Lower leg skin (tissue), 4 donors: Measurements from ENCODE around the gene TRPM2. TPM values are rescaled to one million over a fixed set of nuclear protein-coding genes. Genes with fewer than 3 reads are reported as not detected.

Experiments used
- DNase-seq, 2 donors: peaks; one replicate each; pipeline ENCODE4 v3.0.0-alpha.2; 2019; ENCODE audit warnings: low spot score in 2 of 2
- H3K4me3 ChIP-seq: fragments of 200-600 bp; sonication (generic); 2 replicates; pipeline ENCODE4 v1.5.1; 2017; ENCODE audit warnings: mild to moderate bottlenecking, low read depth; ENCODE audit not compliant: poor library complexity, severe bottlenecking
- CTCF ChIP-seq, 3 donors: fragments of 450-650 bp; IDR thresholded peaks; one replicate each; pipeline ENCODE4 v1.5.1; 2016; ENCODE audit warnings: antibody characterized with exemption in 3 of 3, mild to moderate bottlenecking in 3 of 3, moderate library complexity in 2 of 3
- POLR2A ChIP-seq, 2 donors: fragments of 450-650 bp; IDR thresholded peaks; one replicate each; pipeline ENCODE4 v1.6.1; 2016 to 2017; ENCODE audit warnings: antibody characterized with exemption in 2 of 2, mild to moderate bottlenecking in 1 of 2, moderate library complexity in 1 of 2
- WGBS, 2 donors: methylation state at CpG; one replicate each; pipeline ENCODE4 v1.1.5; 2018; 5-methylcytosine and 5-hydroxymethylcytosine counted together
- intact Hi-C: fragments of 100-400 bp; cut with DNase I; formaldehyde crosslinking; loops from one replicate; pipeline ENCODE4 v1.15.0; 2023; ENCODE audit warnings: low total_unique reads
- total RNA-seq, 4 donors: library from RNA; depleted of rRNA; stranded (reverse); fragments of >200 nt; gene quantifications; one replicate each; pipeline ENCODE4 v1.1.0, GENCODE V29; 2016

Gene TRPM2
- total RNA-seq, 4 donors from 2014 or later = 1.9 to 9.4 (median 2.2) TPM

GRCh38 chr21:44327603-44327974 is 25.8 kb upstream of the TRPM2 start:
- 87 to 88% methylated on average over 11 of the region's 11 CpGs for WGBS, 2 donors
- H3K4me3 ChIP-seq = no peak overlapping the region
- intact Hi-C loops = no loop called here
- DNase-seq = no peak
- TF ChIP-seq POLR2A (IDR thresholded peaks at IDR 0.05) (no peak), CTCF (IDR thresholded peaks at IDR 0.05) (no peak)

- intact Hi-C loops = no loop called here
- DNase-seq = no peak
Measured at GRCh38 chr21:44328242-44328895, 25.1 kb upstream of the TRPM2 start.

GRCh38 chr21:44329086-44329889 is 24.1 kb upstream of the TRPM2 start:
- intact Hi-C loops = no loop called here
- no peak for TF ChIP-seq POLR2A (IDR thresholded peaks at IDR 0.05)
- TF ChIP-seq CTCF (IDR thresholded peaks at IDR 0.05) = no peak
- DNase-seq = no peak
- H3K4me3 ChIP-seq = no peak overlapping the region
- WGBS, 2 donors = 58 to 65% methylated on average over 26 of the region's 26 CpGs

More at GRCh38 chr21:44328242-44328895, 25.1 kb upstream of the TRPM2 start:
- WGBS, 2 donors = 77 to 86% methylated on average over 21 to 24 of the region's 25 CpGs
- H3K4me3 ChIP-seq = no peak overlapping the region
- TF ChIP-seq CTCF (IDR thresholded peaks at IDR 0.05) = no peak
- no peak for TF ChIP-seq POLR2A (IDR thresholded peaks at IDR 0.05)

GRCh38 chr21:44329971-44330681 is 23.3 kb upstream of the TRPM2 start:
- 88 to 89% methylated on average over 27 to 28 of the region's 44 CpGs for WGBS, 2 donors
- intact Hi-C loops = no loop called here
- no peak overlapping the region for H3K4me3 ChIP-seq
- TF ChIP-seq POLR2A (IDR thresholded peaks at IDR 0.05) (no peak), CTCF (IDR thresholded peaks at IDR 0.05) (no peak)
- DNase-seq = no peak

GRCh38 chr21:44330698-44331097 is 22.7 kb upstream of the TRPM2 start:
- intact Hi-C loops = no loop called here
- no peak overlapping the region for H3K4me3 ChIP-seq
- WGBS, 2 donors = 81 to 86% methylated on average over 9 to 16 of the region's 18 CpGs
- no peak for DNase-seq
- TF ChIP-seq CTCF (IDR thresholded peaks at IDR 0.05) = no peak
- no peak for TF ChIP-seq POLR2A (IDR thresholded peaks at IDR 0.05)
